SK-N-SH (cell line): ENCODE results near the gene CTAGE9. TPM values are rescaled to one million over a fixed set of nuclear protein-coding genes. Genes with fewer than 3 reads are reported as not detected.

Experiments
- CTCF ChIA-PET: fragments of 300-600, 350-600 bp; formaldehyde crosslinking; extraction: SDS; loops from one replicate; lab custom pipeline; 2021; lab: Yijun Ruan, JAX
- POLR2A ChIA-PET: fragments of 350-600 bp; sonication (Branson Sonifier 250); formaldehyde crosslinking; extraction: SDS; loops from one replicate; lab custom pipeline; 2020; ENCODE audit warnings: antibody characterized with exemption, inconsistent platforms; lab: Yijun Ruan, JAX
- DNase-seq: peaks from one replicate; pipeline ENCODE4 v3.0.0; 2012
- H2AFZ ChIP-seq: fragments of 200-600 bp; sonication (generic); 2 replicates; pipeline ENCODE4 v1.8.1; 2016; ENCODE audit warnings: antibody characterized with exemption, mild to moderate bottlenecking, low read depth
- H3F3A ChIP-seq: fragments of 200-600 bp; sonication (generic); replicated peaks from 2 replicates; pipeline ENCODE3; 2016; ENCODE audit warnings: antibody characterized with exemption, mild to moderate bottlenecking; ENCODE audit not compliant: insufficient read depth
- H3K27ac ChIP-seq, 2 experiments: fragments of 200-500 bp in 1 of 2; fragments of 200-600 bp in 1 of 2; sonication (Bioruptor generic) in 1 of 2; sonication (generic), shearing (Covaris generic) in 1 of 2; 2 replicates each; pipeline versions ENCODE4 v1.5.1 to v1.6.1; 2014 to 2016; ENCODE audit warnings: low read depth in 2 of 2, inconsistent platforms in 1 of 2, low read length in 1 of 2, mild to moderate bottlenecking in 1 of 2, mixed read lengths in 1 of 2
- H3K27me3 ChIP-seq: fragments of 200-600 bp; sonication (generic), shearing (Covaris generic); 2 replicates; pipeline ENCODE4 v1.6.1; 2016; ENCODE audit warnings: mixed run types; ENCODE audit not compliant: insufficient read depth
- H3K36me3 ChIP-seq, 2 experiments: fragments of 200-500 bp in 1 of 2; fragments of 200-600 bp in 1 of 2; sonication (Bioruptor generic) in 1 of 2; sonication (generic) in 1 of 2; replicated peaks in 1 of 2; 2 replicates each; pipeline versions ENCODE3 to v1.5.1; 2014 to 2016; ENCODE audit warnings: low read length in 1 of 2, mild to moderate bottlenecking in 1 of 2; ENCODE audit not compliant: insufficient read depth in 2 of 2, control insufficient read depth in 1 of 2
- H3K4me1 ChIP-seq, 2 experiments: fragments of 200-500 bp in 1 of 2; fragments of 200-600 bp in 1 of 2; sonication (Bioruptor generic) in 1 of 2; sonication (generic), shearing (Covaris generic) in 1 of 2; 2 replicates each; pipeline versions ENCODE4 v1.5.1 to v1.6.1; 2014 to 2016; ENCODE audit warnings: low read depth in 1 of 2, low read length in 1 of 2, mixed run types in 1 of 2; ENCODE audit not compliant: insufficient read depth in 2 of 2, control insufficient read depth in 1 of 2
- H3K4me2 ChIP-seq: fragments of 200-600 bp; sonication (generic), shearing (Covaris generic); 2 replicates; pipeline ENCODE4 v1.6.1; 2017; ENCODE audit warnings: mixed run types
- H3K4me3 ChIP-seq, 2 experiments: fragments of 200-500 bp in 1 of 2; fragments of 200-600 bp in 1 of 2; sonication (Bioruptor generic) in 1 of 2; sonication (generic), shearing (Covaris generic) in 1 of 2; 2 replicates each; pipeline versions ENCODE4 v1.5.1 to v1.8.1; 2014 to 2016; ENCODE audit warnings: low read depth in 2 of 2, inconsistent platforms in 1 of 2, low read length in 1 of 2, mild to moderate bottlenecking in 1 of 2, mixed read lengths in 1 of 2, moderate library complexity in 1 of 2
- H3K79me2 ChIP-seq: fragments of 200-600 bp; sonication (generic); 2 replicates; pipeline ENCODE4 v1.8.1; 2017; ENCODE audit warnings: mild to moderate bottlenecking; ENCODE audit not compliant: insufficient read depth
- H3K9ac ChIP-seq: fragments of 200-600 bp; sonication (generic); 2 replicates; pipeline ENCODE4 v1.6.1; 2017; ENCODE audit warnings: mixed run types
- H3K9me2 ChIP-seq: fragments of 200-600 bp; sonication (generic); 2 replicates; pipeline ENCODE4 v1.6.1; 2017; ENCODE audit warnings: mixed run types
- H3K9me3 ChIP-seq: fragments of 200-600 bp; sonication (generic); 2 replicates; pipeline ENCODE4 v1.6.1; 2017; ENCODE audit warnings: mixed run types, mild to moderate bottlenecking, moderate library complexity
- H4K20me1 ChIP-seq: fragments of 200-600 bp; sonication (generic); 2 replicates; pipeline ENCODE4 v1.6.1; 2017; ENCODE audit warnings: mild to moderate bottlenecking, mixed run types; ENCODE audit not compliant: insufficient read depth
- CHD2 ChIP-seq: fragments of 150-350 bp; IDR thresholded peaks from 2 replicates; pipeline ENCODE4 v1.6.1; 2018; ENCODE audit warnings: low read length; ENCODE audit not compliant: partially characterized antibody
- CTCF ChIP-seq: fragments of 200-600 bp; sonication (generic); IDR thresholded peaks from 2 replicates; pipeline ENCODE4 v1.6.1; 2017; ENCODE audit warnings: antibody characterized with exemption, mild to moderate bottlenecking, moderate library complexity
- ELF1 ChIP-seq: IDR thresholded peaks from 2 replicates; pipeline ENCODE4 v1.4.0; 2012
- EP300 ChIP-seq, 2 experiments: IDR thresholded peaks; 2 replicates each; pipeline versions ENCODE4 v1.4.0 to v1.6.1; 2012; ENCODE audit warnings: borderline replicate concordance in 1 of 2, low read depth in 1 of 2, low read length in 1 of 2
- FOSL2 ChIP-seq: IDR thresholded peaks from 2 replicates; pipeline ENCODE4 v1.4.0; 2012; ENCODE audit warnings: low read depth, mild to moderate bottlenecking, moderate library complexity, borderline replicate concordance
- FOXJ3 ChIP-seq: sonication (generic); formaldehyde crosslinking; IDR thresholded peaks from 2 replicates; pipeline ENCODE4 v1.5.1; 2020; ENCODE audit warnings: mild to moderate bottlenecking, missing genetic modification reagents
- FOXM1 ChIP-seq: IDR thresholded peaks from 2 replicates; pipeline ENCODE4 v1.4.0; 2012; ENCODE audit warnings: low read depth, mild to moderate bottlenecking
- GATA2 ChIP-seq: sonication (generic); formaldehyde crosslinking; IDR thresholded peaks from 2 replicates; pipeline ENCODE4 v1.5.0; 2020; ENCODE audit warnings: mild to moderate bottlenecking, missing genetic modification reagents
- JUND ChIP-seq: IDR thresholded peaks from 2 replicates; pipeline ENCODE4 v1.4.0; 2012
- POLR2AphosphoS5 ChIP-seq: IDR thresholded peaks from 2 replicates; pipeline ENCODE4 v1.6.1; 2012; ENCODE audit warnings: low read depth, low read length
- RXRA ChIP-seq: IDR thresholded peaks from 2 replicates; pipeline ENCODE4 v1.4.0; 2012; ENCODE audit warnings: low read depth, mild to moderate bottlenecking, borderline replicate concordance
- SIN3A ChIP-seq: IDR thresholded peaks from 2 replicates; pipeline ENCODE4 v1.6.1; 2012; ENCODE audit warnings: low read depth, mild to moderate bottlenecking, low read length, moderate library complexity, borderline replicate concordance
- SMC3 ChIP-seq: IDR thresholded peaks from 2 replicates; pipeline ENCODE4 v1.6.1; 2012; ENCODE audit warnings: low read depth, low read length, improper control_type of control experiment
- TCF12 ChIP-seq: IDR thresholded peaks from 2 replicates; pipeline ENCODE4 v1.4.0; 2012
- TEAD4 ChIP-seq: IDR thresholded peaks from 2 replicates; pipeline ENCODE4 v1.4.0; 2012; ENCODE audit warnings: mild to moderate bottlenecking, borderline replicate concordance; ENCODE audit not compliant: insufficient read depth
- USF1 ChIP-seq: IDR thresholded peaks from 2 replicates; pipeline ENCODE4 v1.4.0; 2012; ENCODE audit warnings: low read depth, borderline replicate concordance
- WGBS: methylation state at CpG from one replicate; pipeline ENCODE4 v1.1.6; 2017; ENCODE audit warnings: low lambda C conversion rate; 5-methylcytosine and 5-hydroxymethylcytosine counted together
- polyA plus RNA-seq, 3 experiments: library from polyadenylated mRNA; depleted of rRNA; stranded (reverse); fragments of >200 nt; gene quantifications; 2 replicates each; pipeline ENCODE4 v1.2.3, GENCODE V29; 2012
- TF ChIP-seq, protein P1 (sequence below): fragments of 150-350 bp; IDR thresholded peaks from 2 replicates; pipeline ENCODE4 v1.6.1; 2017; ENCODE audit warnings: antibody characterized with exemption, low read length, low read depth, borderline replicate concordance
- TF ChIP-seq, protein P2 (sequence below): IDR thresholded peaks from 2 replicates; pipeline ENCODE4; 2012
- TF ChIP-seq, protein P3 (sequence below): IDR thresholded peaks from 2 replicates; pipeline ENCODE4 v1.4.0; 2012; ENCODE audit warnings: low read depth

CTAGE9 gene
- polyA plus RNA-seq, 1 of the 3 experiments (the other 2 are of a cell fraction): not detected

DNA sequence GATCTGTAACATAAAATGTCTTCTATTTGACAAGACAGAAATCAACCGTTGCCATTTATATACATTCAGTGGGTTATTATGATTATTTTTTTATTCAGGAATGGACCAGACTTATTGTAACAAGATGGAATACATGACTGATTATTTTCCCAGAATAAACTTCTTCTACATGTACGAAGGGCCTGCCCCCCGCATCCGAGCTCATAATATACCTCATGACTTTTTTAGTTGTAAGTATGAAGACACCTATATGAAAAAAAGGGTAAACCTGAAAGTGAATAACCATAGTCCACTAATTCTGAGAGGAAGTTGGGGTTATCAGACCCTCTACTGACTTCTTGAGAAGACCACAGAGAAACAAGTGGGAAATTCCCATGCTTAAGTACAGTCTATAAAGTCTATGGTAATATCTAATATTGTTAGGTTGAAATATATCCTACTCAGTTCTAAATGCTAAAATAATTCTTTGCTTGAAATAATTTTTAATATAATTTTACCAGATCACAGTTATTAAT lies 25.5 kb downstream of the CTAGE9 start:
- H3K9ac ChIP-seq: no peak overlapping the region
- no peaks in the 10 kb centered on the region for H3K36me3 ChIP-seq
- TF ChIP-seq, protein P1, sequence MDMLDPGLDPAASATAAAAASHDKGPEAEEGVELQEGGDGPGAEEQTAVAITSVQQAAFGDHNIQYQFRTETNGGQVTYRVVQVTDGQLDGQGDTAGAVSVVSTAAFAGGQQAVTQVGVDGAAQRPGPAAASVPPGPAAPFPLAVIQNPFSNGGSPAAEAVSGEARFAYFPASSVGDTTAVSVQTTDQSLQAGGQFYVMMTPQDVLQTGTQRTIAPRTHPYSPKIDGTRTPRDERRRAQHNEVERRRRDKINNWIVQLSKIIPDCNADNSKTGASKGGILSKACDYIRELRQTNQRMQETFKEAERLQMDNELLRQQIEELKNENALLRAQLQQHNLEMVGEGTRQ: no peak
- TF ChIP-seq FOXM1 (no peak), JUND (no peak), GATA2 (CRISPR knock-in tag) (no peak), EP300 (IDR thresholded peaks at IDR 0.05; ENCODE audit: borderline replicate concordance in 1 of 2, low read depth in 1 of 2, low read length in 1 of 2) (no peak), FOSL2 (no peak), SIN3A (no peak), RXRA (no peak), CHD2 (no peak), SMC3 (no peak), CTCF (no peak), FOXJ3 (no peak), ELF1 (no peak), POLR2AphosphoS5 (no peak), TCF12 (no peak), USF1 (no peak), TEAD4 (no peak)
- TF ChIP-seq, protein P2, sequence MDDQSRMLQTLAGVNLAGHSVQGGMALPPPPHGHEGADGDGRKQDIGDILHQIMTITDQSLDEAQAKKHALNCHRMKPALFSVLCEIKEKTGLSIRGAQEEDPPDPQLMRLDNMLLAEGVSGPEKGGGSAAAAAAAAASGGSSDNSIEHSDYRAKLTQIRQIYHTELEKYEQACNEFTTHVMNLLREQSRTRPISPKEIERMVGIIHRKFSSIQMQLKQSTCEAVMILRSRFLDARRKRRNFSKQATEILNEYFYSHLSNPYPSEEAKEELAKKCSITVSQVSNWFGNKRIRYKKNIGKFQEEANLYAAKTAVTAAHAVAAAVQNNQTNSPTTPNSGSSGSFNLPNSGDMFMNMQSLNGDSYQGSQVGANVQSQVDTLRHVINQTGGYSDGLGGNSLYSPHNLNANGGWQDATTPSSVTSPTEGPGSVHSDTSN: no peak
- TF ChIP-seq, protein P3, sequence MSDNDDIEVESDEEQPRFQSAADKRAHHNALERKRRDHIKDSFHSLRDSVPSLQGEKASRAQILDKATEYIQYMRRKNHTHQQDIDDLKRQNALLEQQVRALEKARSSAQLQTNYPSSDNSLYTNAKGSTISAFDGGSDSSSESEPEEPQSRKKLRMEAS: no peak
- no peak overlapping the region for H3K4me2 ChIP-seq
- no peak overlapping the region for H2AFZ ChIP-seq
- no peaks in the 10 kb centered on the region for H3K79me2 ChIP-seq
- H3K9me3 ChIP-seq: no peaks in the 10 kb centered on the region
- no peaks in the 10 kb centered on the region for H3K27me3 ChIP-seq
- no peaks in the 10 kb centered on the region for H3F3A ChIP-seq
- ChIA-PET POLR2A (no interaction called here), CTCF (no interaction called here)
- H4K20me1 ChIP-seq: no peaks in the 10 kb centered on the region
- 6% methylated on average over 4 of the region's 4 CpGs for WGBS
- no peak for DNase-seq
- H3K4me3 ChIP-seq: no peak overlapping the region
- H3K4me1 ChIP-seq: no peaks in the 10 kb centered on the region
- H3K27ac ChIP-seq: no peak overlapping the region
- H3K9me2 ChIP-seq: no peaks in the 10 kb centered on the region; the same call in 1 of the 2 replicates
